Esophagus muscularis mucosa (tissue), 4 donors: ENCODE data around the gene LPAR5. TPM values are rescaled to one million over a fixed set of nuclear protein-coding genes. Genes with fewer than 3 reads are reported as not detected.

Source experiments
- DNase-seq: peaks from one replicate; pipeline ENCODE4 v3.0.0-alpha.2; 2017; ENCODE audit errors: extremely low spot score
- H3K27ac ChIP-seq, 4 donors: fragments of 200-600 bp; sonication (generic); replicated peaks in 1 of 4; 1 replicate in 3 of 4; 2 replicates in 1 of 4; pipeline ENCODE4 v1.5.1; 2016 to 2019; ENCODE audit warnings: mild to moderate bottlenecking in 1 of 4
- H3K27me3 ChIP-seq, 4 donors: fragments of 200-600 bp; sonication (generic); one replicate each; pipeline versions ENCODE4 v1.5.1 to v1.6.0; 2016 to 2019
- H3K36me3 ChIP-seq, 4 donors: fragments of 200-600 bp; sonication (generic); one replicate each; pipeline ENCODE4 v1.5.1; 2016 to 2019
- H3K4me1 ChIP-seq, 4 donors: fragments of 200-600 bp; sonication (generic); one replicate each; pipeline ENCODE4 v1.5.1; 2016 to 2019
- H3K4me3 ChIP-seq, 4 donors: fragments of 200-600 bp; sonication (generic); 1 replicate in 2 of 4; 2 replicates in 2 of 4; pipeline ENCODE4 v1.5.1; 2016 to 2019; ENCODE audit warnings: mild to moderate bottlenecking in 4 of 4, moderate library complexity in 1 of 4
- H3K9me3 ChIP-seq, 4 donors: fragments of 200-600 bp; sonication (generic); 1 replicate in 3 of 4; 2 replicates in 1 of 4; pipeline ENCODE4 v1.5.1; 2016 to 2019
- EP300 ChIP-seq: sonication (generic); formaldehyde crosslinking; IDR thresholded peaks from one replicate; pipeline ENCODE4 v1.6.1; 2017; ENCODE audit warnings: antibody characterized with exemption
- POLR2A ChIP-seq: fragments of 450-650 bp; IDR thresholded peaks from one replicate; pipeline ENCODE4 v1.6.1; 2017; ENCODE audit warnings: antibody characterized with exemption, moderate library complexity, mild to moderate bottlenecking, low read depth
- POLR2AphosphoS5 ChIP-seq, 2 donors: sonication (generic); formaldehyde crosslinking; IDR thresholded peaks; one replicate each; pipeline ENCODE4 v1.6.1; 2017; ENCODE audit warnings: antibody characterized with exemption in 2 of 2
- WGBS: methylation state at CpG from one replicate; pipeline ENCODE4 v1.1.5; 2018; 5-methylcytosine and 5-hydroxymethylcytosine counted together
- intact Hi-C: fragments of 100-400 bp; cut with DNase I; formaldehyde crosslinking; loops from one replicate; pipeline ENCODE4 v1.15.1; 2023
- small RNA-seq, 3 donors: library from RNA; depleted of rRNA; stranded (forward); fragments of <200 nt; gene quantifications; one replicate each; pipeline ENCODE3, GENCODE V24; 2016
- total RNA-seq, 4 donors: library from RNA; depleted of rRNA; stranded (reverse); fragments of >200 nt; gene quantifications; one replicate each; pipeline versions ENCODE4 v1.1.0 to v1.2.1, GENCODE V29; 2016
- TF ChIP-seq, protein P1 (sequence below), 3 experiments: fragments of 200-600 bp in 2 of 3; fragments of 450-650 bp in 1 of 3; sonication (generic) in 2 of 3; IDR thresholded peaks; one replicate each; pipeline ENCODE4 v1.5.1; 2017 to 2019; ENCODE audit warnings: antibody characterized with exemption in 3 of 3, mild to moderate bottlenecking in 2 of 3, moderate library complexity in 1 of 3

LPAR5 gene
- total RNA-seq, 4 donors from 2014 or later: 1.7 to 2.5 (median 1.8) TPM

GRCh38 chr12:6569312-6569711, 66.4 kb downstream of the LPAR5 start:
- no peak for DNase-seq
- Histone ChIP-seq H3K27me3 (no peaks in the 10 kb centered on the region), H3K9me3 (no peaks in the 10 kb centered on the region), H3K27ac (peak overlapping the region; percentile 86 to 93 (median 90)), H3K4me1 (peaks cover 18 to 24% (median 20%) of the 10 kb centered on the region in 4 donors), H3K4me3 (no peak overlapping the region), H3K36me3 (peaks cover 53 to 73% (median 65%) of the 10 kb centered on the region in 4 donors)
- no peak for TF ChIP-seq POLR2AphosphoS5 (IDR thresholded peaks at IDR 0.05)
- TF ChIP-seq, protein P1, sequence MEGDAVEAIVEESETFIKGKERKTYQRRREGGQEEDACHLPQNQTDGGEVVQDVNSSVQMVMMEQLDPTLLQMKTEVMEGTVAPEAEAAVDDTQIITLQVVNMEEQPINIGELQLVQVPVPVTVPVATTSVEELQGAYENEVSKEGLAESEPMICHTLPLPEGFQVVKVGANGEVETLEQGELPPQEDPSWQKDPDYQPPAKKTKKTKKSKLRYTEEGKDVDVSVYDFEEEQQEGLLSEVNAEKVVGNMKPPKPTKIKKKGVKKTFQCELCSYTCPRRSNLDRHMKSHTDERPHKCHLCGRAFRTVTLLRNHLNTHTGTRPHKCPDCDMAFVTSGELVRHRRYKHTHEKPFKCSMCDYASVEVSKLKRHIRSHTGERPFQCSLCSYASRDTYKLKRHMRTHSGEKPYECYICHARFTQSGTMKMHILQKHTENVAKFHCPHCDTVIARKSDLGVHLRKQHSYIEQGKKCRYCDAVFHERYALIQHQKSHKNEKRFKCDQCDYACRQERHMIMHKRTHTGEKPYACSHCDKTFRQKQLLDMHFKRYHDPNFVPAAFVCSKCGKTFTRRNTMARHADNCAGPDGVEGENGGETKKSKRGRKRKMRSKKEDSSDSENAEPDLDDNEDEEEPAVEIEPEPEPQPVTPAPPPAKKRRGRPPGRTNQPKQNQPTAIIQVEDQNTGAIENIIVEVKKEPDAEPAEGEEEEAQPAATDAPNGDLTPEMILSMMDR (IDR thresholded peaks at IDR 0.05): no peak
- TF ChIP-seq EP300: no peak
- TF ChIP-seq POLR2A: no peak
- 90% methylated on average over 12 of the region's 12 CpGs for WGBS
- intact Hi-C loops: loop anchor here (5.0 kb wide), 1 partner anchor 33 kb away; no protein-coding TSS in a partner anchor

Small RNA genes within 50 kb of the gene (small RNA-seq; reads per million reads assigned to genes)
- 231 to 830 (median 288) reads per million in 3 donors for gene SCARNA11

Other genes with a start within 250 kb of the LPAR5 start
- gene CD27, start 191.0 kb downstream of the LPAR5 start, total RNA-seq: under 1 TPM in 1 of 4 donors, not detected in 3; 0.66 TPM
- gene TAPBPL, start 183.9 kb downstream of the LPAR5 start, total RNA-seq: 10 to 100 TPM; 12.4 to 25.8 (median 22.5) TPM
- 1 to 10 TPM; 4.5 to 8.7 (median 6.7) TPM for gene VAMP1, start 165.3 kb downstream of the LPAR5 start, total RNA-seq
- gene MRPL51, start 142.7 kb downstream of the LPAR5 start, total RNA-seq: 100 to 1,000 TPM in 1 of 4 donors, 10 to 100 TPM in 3; 62.3 to 105 (median 81.3) TPM
- 10 to 100 TPM; 13.9 to 26.1 (median 24.7) TPM for gene NCAPD2, start 141.9 kb downstream of the LPAR5 start, total RNA-seq
- 1,000 to 10,000 TPM; 2,279 to 3,578 (median 2,742) TPM for gene GAPDH, start 101.4 kb downstream of the LPAR5 start, total RNA-seq
- 10 to 100 TPM; 12.1 to 26.2 (median 20.8) TPM for gene IFFO1, start 79.9 kb downstream of the LPAR5 start, total RNA-seq
- 10 to 100 TPM; 17.9 to 32.3 (median 19.5) TPM for gene NOP2, start 67.7 kb downstream of the LPAR5 start, total RNA-seq
- 100 to 1,000 TPM; 189 to 226 (median 218) TPM for gene CHD4, start 28.6 kb downstream of the LPAR5 start, total RNA-seq
- gene ACRBP, start 11.5 kb upstream of the LPAR5 start, total RNA-seq: 1 to 10 TPM in 3 of 4 donors, under 1 TPM in 1; 0.97 to 6.2 (median 2.6) TPM
- gene ING4, start 27.2 kb upstream of the LPAR5 start, total RNA-seq: 10 to 100 TPM; 45.1 to 58.3 (median 49.9) TPM
- gene ZNF384, start 53.4 kb upstream of the LPAR5 start, total RNA-seq: 10 to 100 TPM; 32.8 to 55.4 (median 41.0) TPM
- gene PIANP, start 64.9 kb upstream of the LPAR5 start, total RNA-seq: 1 to 10 TPM in 1 of 4 donors, under 1 TPM in 3; 0.42 to 1.8 (median 0.60) TPM
- 10 to 100 TPM; 51.9 to 71.8 (median 63.0) TPM for gene COPS7A, start 88.1 kb upstream of the LPAR5 start, total RNA-seq
- 100 to 1,000 TPM; 169 to 247 (median 214) TPM for gene MLF2, start 117.2 kb upstream of the LPAR5 start, total RNA-seq
- 100 to 1,000 TPM; 256 to 419 (median 338) TPM for gene PTMS, start 130.4 kb upstream of the LPAR5 start, total RNA-seq
- 1 to 10 TPM; 1.7 to 4.0 (median 2.9) TPM for gene LAG3, start 136.6 kb upstream of the LPAR5 start, total RNA-seq
- 10 to 100 TPM in 2 of 4 donors, 1 to 10 TPM in 2; 6.6 to 16.2 (median 10.1) TPM for gene CD4, start 153.6 kb upstream of the LPAR5 start, total RNA-seq
- gene GPR162, start 185.9 kb upstream of the LPAR5 start, total RNA-seq: 10 to 100 TPM in 2 of 4 donors, 1 to 10 TPM in 2; 3.7 to 12.1 (median 10.0) TPM
- gene P3H3, start 192.4 kb upstream of the LPAR5 start, total RNA-seq: 10 to 100 TPM; 16.4 to 30.7 (median 26.8) TPM
- gene GNB3, start 205.0 kb upstream of the LPAR5 start, total RNA-seq: 1 to 10 TPM in 1 of 4 donors, under 1 TPM in 3; 0.39 to 1.7 (median 0.46) TPM
- gene CDCA3, start 215.3 kb upstream of the LPAR5 start, total RNA-seq: 1 to 10 TPM; 1.2 to 2.9 (median 1.5) TPM
- 10 to 100 TPM; 49.8 to 68.7 (median 58.4) TPM for gene USP5, start 216.2 kb upstream of the LPAR5 start, total RNA-seq
- 100 to 1,000 TPM; 288 to 372 (median 355) TPM for gene TPI1, start 231.6 kb upstream of the LPAR5 start, total RNA-seq
- 10 to 100 TPM in 2 of 4 donors, 1 to 10 TPM in 2; 4.2 to 10.8 (median 8.5) TPM for gene SPSB2, start 237.3 kb upstream of the LPAR5 start, total RNA-seq